Coronary artery (tissue), 2 donors: ENCODE measurements around the gene SLC19A3.
A peak's percentile ranks its signal among the peaks of the same experiment; 100 is the strongest.

ENCODE experiments used
- DNase-seq: peaks from one replicate; pipeline ENCODE4 v3.0.0-alpha.2; 2017; ENCODE audit warnings: low spot score
- H3K27ac ChIP-seq, 2 donors: fragments of 200-600 bp; sonication (generic); one replicate each; pipeline ENCODE4 v1.5.1; 2016 to 2019
- H3K4me3 ChIP-seq: fragments of 200-600 bp; sonication (generic); 2 replicates; pipeline ENCODE4 v1.5.1; 2016; ENCODE audit warnings: mild to moderate bottlenecking, moderate library complexity
- CTCF ChIP-seq: fragments of 200-600 bp; sonication (generic); IDR thresholded peaks from one replicate; pipeline ENCODE4 v1.5.1; 2019; ENCODE audit warnings: antibody characterized with exemption

SLC19A3 gene

GRCh38 chr2:227654426-227654825 is 63.4 kb downstream of the SLC19A3 start:
- H3K27ac ChIP-seq: no peak overlapping the region

GRCh38 chr2:227653419-227653818 is 64.4 kb downstream of the SLC19A3 start:
- no peak for TF ChIP-seq CTCF
- DNase-seq: no peak
- H3K27ac ChIP-seq: peak overlapping the region in 1 of 2 donors; percentile 15
- H3K4me3 ChIP-seq: no peak overlapping the region

More at GRCh38 chr2:227654426-227654825, 63.4 kb downstream of the SLC19A3 start:
- H3K4me3 ChIP-seq: no peak overlapping the region
- TF ChIP-seq CTCF: no peak
- no peak for DNase-seq

GRCh38 chr2:227643990-227644551 is 73.8 kb downstream of the SLC19A3 start:
- no peak for DNase-seq
- H3K4me3 ChIP-seq: no peak overlapping the region
- no peak for TF ChIP-seq CTCF
- H3K27ac ChIP-seq: no peak overlapping the region

- Histone ChIP-seq H3K27ac (no peak overlapping the region), H3K4me3 (no peak overlapping the region)
- no peak for TF ChIP-seq CTCF
- DNase-seq: no peak
Observed at GRCh38 chr2:227642656-227643055, 75.2 kb downstream of the SLC19A3 start.

- Histone ChIP-seq H3K4me3 (no peak overlapping the region), H3K27ac (no peak overlapping the region)
- no peak for TF ChIP-seq CTCF
- no peak for DNase-seq
Observed at GRCh38 chr2:227634201-227634600, 83.6 kb downstream of the SLC19A3 start.
